HEK293 (cell line): ENCODE measurements around the gene PLAAT1.
A peak's percentile ranks its signal among the peaks of the same experiment; 100 is the strongest.

ENCODE experiments used
- HOXC10 ChIP-seq: sonication (generic); formaldehyde crosslinking; IDR thresholded peaks from 2 replicates; pipeline ENCODE4 v1.8.1; 2023; ENCODE audit warnings: mild to moderate bottlenecking, missing genetic modification reagents
- OSR2 ChIP-seq: fragments of 450-650 bp; formaldehyde crosslinking; IDR thresholded peaks from 2 replicates; pipeline ENCODE4 v1.5.1; 2016; ENCODE audit warnings: missing biosample characterization, missing genetic modification characterization
- PRDM4 ChIP-seq: fragments of 450-650 bp; formaldehyde crosslinking; IDR thresholded peaks from 2 replicates; pipeline ENCODE4 v1.5.1; 2017; ENCODE audit warnings: missing biosample characterization, missing genetic modification characterization
- SP3 ChIP-seq: fragments of 450-650 bp; formaldehyde crosslinking; IDR thresholded peaks from 2 replicates; pipeline ENCODE4 v1.5.1; 2016; ENCODE audit warnings: missing biosample characterization, missing genetic modification characterization
- TRIM28 ChIP-seq: IDR thresholded peaks from 2 replicates; pipeline ENCODE4 v1.6.1; 2011; ENCODE audit warnings: low read length, control low read depth, borderline replicate concordance
- ZBTB17 ChIP-seq: fragments of 450-650 bp; formaldehyde crosslinking; IDR thresholded peaks from 2 replicates; pipeline ENCODE4 v1.5.1; 2016; ENCODE audit warnings: missing biosample characterization, missing genetic modification characterization
- ZBTB48 ChIP-seq: fragments of 450-650 bp; formaldehyde crosslinking; IDR thresholded peaks from 2 replicates; pipeline ENCODE4 v1.5.1; 2016; ENCODE audit warnings: missing biosample characterization, missing genetic modification characterization
- ZBTB49 ChIP-seq: fragments of 450-650 bp; formaldehyde crosslinking; IDR thresholded peaks from 2 replicates; pipeline ENCODE4 v1.5.1; 2016; ENCODE audit warnings: missing biosample characterization, missing genetic modification characterization, low read depth
- ZBTB7A ChIP-seq: fragments of 450-650 bp; formaldehyde crosslinking; IDR thresholded peaks from 2 replicates; pipeline ENCODE4 v1.5.1; 2016; ENCODE audit warnings: low read depth, missing biosample characterization, missing genetic modification characterization
- ZIC2 ChIP-seq: fragments of 450-650 bp; formaldehyde crosslinking; IDR thresholded peaks from 2 replicates; pipeline ENCODE4 v1.5.1; 2016; ENCODE audit warnings: missing biosample characterization, missing genetic modification characterization
- ZNF132 ChIP-seq: fragments of 450-650 bp; formaldehyde crosslinking; IDR thresholded peaks from 2 replicates; pipeline ENCODE4 v1.5.1; 2017; ENCODE audit warnings: missing biosample characterization, missing genetic modification characterization, borderline replicate concordance
- ZNF2 ChIP-seq: fragments of 450-650 bp; formaldehyde crosslinking; IDR thresholded peaks from 2 replicates; pipeline ENCODE4 v1.5.1; 2016; ENCODE audit warnings: missing biosample characterization, missing genetic modification characterization
- ZNF239 ChIP-seq: fragments of 450-650 bp; formaldehyde crosslinking; IDR thresholded peaks from 2 replicates; pipeline ENCODE4 v1.5.1; 2016; ENCODE audit warnings: missing biosample characterization, missing genetic modification characterization
- ZNF248 ChIP-seq: fragments of 450-650 bp; formaldehyde crosslinking; IDR thresholded peaks from 2 replicates; pipeline ENCODE4 v1.5.1; 2017; ENCODE audit warnings: missing biosample characterization, missing genetic modification characterization
- ZNF280D ChIP-seq: fragments of 450-650 bp; formaldehyde crosslinking; IDR thresholded peaks from 2 replicates; pipeline ENCODE4 v1.5.1; 2016; ENCODE audit warnings: missing biosample characterization, missing genetic modification characterization
- ZNF324 ChIP-seq: fragments of 450-650 bp; formaldehyde crosslinking; IDR thresholded peaks from 2 replicates; pipeline ENCODE4 v1.5.1; 2016; ENCODE audit warnings: missing biosample characterization, missing genetic modification characterization
- ZNF335 ChIP-seq: fragments of 450-650 bp; formaldehyde crosslinking; conservative IDR thresholded peaks from 2 replicates; pipeline ENCODE4 v1.5.1; 2016; ENCODE audit warnings: missing biosample characterization, missing genetic modification characterization
- ZNF350 ChIP-seq: fragments of 450-650 bp; formaldehyde crosslinking; IDR thresholded peaks from 2 replicates; pipeline ENCODE4 v1.5.0; 2017; ENCODE audit warnings: missing biosample characterization, mild to moderate bottlenecking, missing genetic modification characterization
- ZNF394 ChIP-seq: fragments of 450-650 bp; formaldehyde crosslinking; IDR thresholded peaks from 2 replicates; pipeline ENCODE4 v1.5.1; 2016; ENCODE audit warnings: missing biosample characterization, missing genetic modification characterization, mild to moderate bottlenecking, moderate library complexity, borderline replicate concordance
- ZNF510 ChIP-seq: fragments of 450-650 bp; formaldehyde crosslinking; IDR thresholded peaks from 2 replicates; pipeline ENCODE4 v1.5.1; 2018; ENCODE audit warnings: mild to moderate bottlenecking, missing genetic modification characterization, missing biosample characterization; ENCODE audit not compliant: insufficient replicate concordance
- ZNF544 ChIP-seq: fragments of 450-650 bp; formaldehyde crosslinking; IDR thresholded peaks from 2 replicates; pipeline ENCODE4 v1.5.0; 2017; ENCODE audit warnings: missing biosample characterization, missing genetic modification characterization
- ZNF549 ChIP-seq: fragments of 450-650 bp; IDR thresholded peaks from 2 replicates; pipeline ENCODE4 v1.5.1; 2018; ENCODE audit warnings: missing biosample characterization, missing genetic modification characterization, mild to moderate bottlenecking, inconsistent platforms, moderate library complexity
- ZNF561 ChIP-seq: fragments of 450-650 bp; IDR thresholded peaks from 2 replicates; pipeline ENCODE4 v1.5.1; 2018; ENCODE audit warnings: missing biosample characterization, missing genetic modification characterization, borderline replicate concordance
- ZNF580 ChIP-seq: fragments of 450-650 bp; formaldehyde crosslinking; IDR thresholded peaks from 2 replicates; pipeline ENCODE4 v1.5.1; 2016; ENCODE audit warnings: missing biosample characterization, missing genetic modification characterization
- ZNF660 ChIP-seq: fragments of 450-650 bp; IDR thresholded peaks from 2 replicates; pipeline ENCODE4 v1.5.1; 2018; ENCODE audit warnings: missing biosample characterization, mild to moderate bottlenecking, missing genetic modification characterization
- ZNF704 ChIP-seq: fragments of 450-650 bp; formaldehyde crosslinking; IDR thresholded peaks from 2 replicates; pipeline ENCODE4 v1.5.1; 2016; ENCODE audit warnings: missing biosample characterization, missing genetic modification characterization
- ZNF707 ChIP-seq: fragments of 450-650 bp; formaldehyde crosslinking; IDR thresholded peaks from 2 replicates; pipeline ENCODE4 v1.5.1; 2016; ENCODE audit warnings: missing biosample characterization, missing genetic modification characterization
- ZNF747 ChIP-seq: fragments of 450-650 bp; formaldehyde crosslinking; IDR thresholded peaks from 2 replicates; pipeline ENCODE4 v1.5.1; 2016; ENCODE audit warnings: missing biosample characterization, missing genetic modification characterization
- ZNF776 ChIP-seq: fragments of 450-650 bp; formaldehyde crosslinking; IDR thresholded peaks from 2 replicates; pipeline ENCODE4 v1.5.0; 2017; ENCODE audit warnings: missing biosample characterization, missing genetic modification characterization, borderline replicate concordance
- ZNF843 ChIP-seq: fragments of 450-650 bp; formaldehyde crosslinking; IDR thresholded peaks from 2 replicates; pipeline ENCODE4 v1.5.1; 2016; ENCODE audit warnings: missing biosample characterization, missing genetic modification characterization

PLAAT1 gene

GRCh38 chr3:193240850-193241706 is at the start of gene PLAAT1 (continued):
- no peak for TF ChIP-seq ZBTB49
- no peak for TF ChIP-seq ZNF280D
- no peak for TF ChIP-seq ZNF239 (tag by site-specific recombination)
- TF ChIP-seq HOXC10 (CRISPR knock-in tag) = no peak
- TF ChIP-seq ZNF707 (tag by site-specific recombination) = no peak
- no peak for TF ChIP-seq ZNF132 (tag by site-specific recombination)
- TF ChIP-seq ZNF324 (tag by site-specific recombination) = no peak
- TF ChIP-seq ZBTB17 (tag by site-specific recombination) = peak; percentile 38
- no peak for TF ChIP-seq ZBTB48 (tag by site-specific recombination)
- no peak for TF ChIP-seq ZNF394 (tag by site-specific recombination)
- TF ChIP-seq ZNF776 (tag by site-specific recombination) = no peak
- no peak for TF ChIP-seq OSR2 (tag by site-specific recombination)
- TF ChIP-seq TRIM28 = no peak
- TF ChIP-seq ZNF510 (tag by site-specific recombination) = no peak
- 0 out of 2 replicates have a peak, but pooled peaks have one; percentile 26 for TF ChIP-seq ZBTB7A (tag by site-specific recombination)
- no peak for TF ChIP-seq ZNF704
- 0 out of 2 replicates have a peak, but pooled peaks have one; percentile 21 for TF ChIP-seq ZNF660 (tag by site-specific recombination)
- no peak; the same call in 1 of the 2 replicates for TF ChIP-seq ZNF2 (tag by site-specific recombination)
- TF ChIP-seq ZNF350 = no peak
- TF ChIP-seq ZNF843 (tag by site-specific recombination) = no peak
- TF ChIP-seq ZNF544 (tag by site-specific recombination) = no peak
- no peak for TF ChIP-seq ZNF549 (tag by site-specific recombination)
- TF ChIP-seq SP3 (tag by site-specific recombination) = no peak
- TF ChIP-seq ZNF248 = no peak
- no peak for TF ChIP-seq ZNF747
- peak; percentile 81 for TF ChIP-seq ZNF335 (tag by site-specific recombination)
- 0 out of 2 replicates have a peak, but pooled peaks have one; percentile 18 for TF ChIP-seq ZNF561 (tag by site-specific recombination)
- TF ChIP-seq ZNF580 = 0 out of 2 replicates have a peak, but pooled peaks have one; percentile 41
- TF ChIP-seq PRDM4 (tag by site-specific recombination) = no peak
- TF ChIP-seq ZIC2 (tag by site-specific recombination) = peak; percentile 39
